Thymus (tissue), 11 donors: ENCODE measurements around the gene CFB. TPM values are rescaled to one million over a fixed set of nuclear protein-coding genes. Genes with fewer than 3 reads are reported as not detected.
"Not testable (repeated sequence)": the region's sequence is repeated elsewhere in the genome, so short reads cannot be mapped to it uniquely, and the experiment has no call there.

Experiments used
- DNase-seq, 9 donors: peaks; one replicate each; pipeline ENCODE4 v3.0.0-alpha.2; 2013; ENCODE audit warnings: low spot score in 9 of 9, low read depth in 6 of 9, missing footprints in 1 of 9
- H3K27ac ChIP-seq, 2 donors: one replicate each; pipeline ENCODE4 v1.5.1; 2013; ENCODE audit warnings: control low read depth in 1 of 2, low read depth in 1 of 2, low read length in 1 of 2, mild to moderate bottlenecking in 1 of 2, moderate library complexity in 1 of 2
- H3K27me3 ChIP-seq, 2 donors: one replicate each; pipeline ENCODE4 v1.5.1; 2013; ENCODE audit warnings: low read length in 1 of 2; ENCODE audit not compliant: control insufficient read depth in 2 of 2, insufficient read depth in 1 of 2
- H3K36me3 ChIP-seq, 2 donors: one replicate each; pipeline ENCODE4 v1.5.1; 2013; ENCODE audit warnings: low read length in 1 of 2, mild to moderate bottlenecking in 1 of 2, moderate library complexity in 1 of 2; ENCODE audit not compliant: control insufficient read depth in 2 of 2, insufficient read depth in 2 of 2
- H3K4me1 ChIP-seq, 2 donors: one replicate each; pipeline ENCODE4 v1.5.1; 2013; ENCODE audit warnings: low read length in 2 of 2; ENCODE audit not compliant: control insufficient read depth in 2 of 2, insufficient read depth in 2 of 2
- H3K4me3 ChIP-seq, 2 donors: one replicate each; pipeline ENCODE4 v1.5.1; 2013; ENCODE audit warnings: low read length in 2 of 2, control low read depth in 1 of 2, mild to moderate bottlenecking in 1 of 2
- H3K9me3 ChIP-seq, 2 donors: one replicate each; pipeline ENCODE4 v1.5.1; 2013; ENCODE audit warnings: low read length in 1 of 2, mild to moderate bottlenecking in 1 of 2; ENCODE audit not compliant: control insufficient read depth in 2 of 2, insufficient read depth in 1 of 2
- WGBS: extraction: QIAGEN DNeasy Blood & Tissue Kit; methylation state at CpG from one replicate; pipeline ENCODE4 v1.1.7; 2013; 5-methylcytosine and 5-hydroxymethylcytosine counted together
- polyA plus RNA-seq: library from polyadenylated mRNA; stranded (reverse); fragments of 200-250 nt; gene quantifications from one replicate; pipeline ENCODE4 v1.2.3, GENCODE V29; 2013
- total RNA-seq: library from RNA; stranded (reverse); fragments of 120-200 nt; gene quantifications from one replicate; pipeline ENCODE4 v1.2.4, GENCODE V29; 2013
- donor health status: healthy.

The CFB gene
- total and polyA plus RNA-seq, 2 donors, result 17.0 to 41.0 TPM

DNA sequence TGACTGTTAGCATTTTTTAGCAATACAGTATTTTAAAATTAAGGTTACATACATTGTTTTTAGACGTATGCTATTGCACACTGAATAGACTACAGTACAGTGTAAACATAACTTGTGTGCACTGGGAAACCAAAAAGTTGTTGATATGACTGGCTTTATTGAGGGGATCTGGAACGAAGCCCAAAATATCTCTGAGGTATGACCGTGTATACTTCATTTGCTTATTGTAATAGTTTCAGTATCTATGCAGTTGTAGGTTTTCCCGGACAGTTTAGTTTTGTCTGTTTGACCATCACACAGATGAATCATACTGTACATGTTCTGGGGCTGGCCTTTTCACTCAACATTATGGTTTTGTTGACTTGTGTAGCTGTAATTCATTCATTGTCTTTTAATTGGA lies 37.1 kb upstream of the CFB start:
- Histone ChIP-seq H3K36me3 (no peaks in the 10 kb centered on the region), H3K4me3 (no peak overlapping the region), H3K27me3 (no peaks in the 10 kb centered on the region), H3K9me3 (no peaks in the 10 kb centered on the region), H3K27ac (no peak overlapping the region), H3K4me1 (no peaks in the 10 kb centered on the region)
- no peak for DNase-seq
- 89% methylated on average over 4 of the region's 4 CpGs for WGBS

DNA sequence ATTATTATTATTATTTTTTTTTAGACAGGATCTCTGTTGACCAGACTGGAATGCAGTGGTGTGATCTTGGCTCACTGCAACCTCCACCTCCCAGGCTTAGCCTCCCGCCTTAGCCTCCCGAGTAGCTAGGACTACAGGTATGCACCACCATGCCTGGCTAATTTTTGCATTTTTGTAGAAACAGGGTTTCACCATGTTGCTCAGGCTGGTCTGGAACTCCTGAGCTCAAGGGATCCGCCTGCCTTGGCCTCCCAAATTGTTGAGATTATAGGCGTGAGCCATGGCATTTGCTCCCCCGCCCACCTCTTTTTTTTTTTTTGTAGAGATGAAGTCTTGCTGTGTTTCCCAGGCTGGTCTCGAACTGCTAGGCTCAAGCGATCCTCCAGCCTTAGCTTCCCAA lies 36.6 kb upstream of the CFB start:
- H3K27me3 ChIP-seq, H3K9me3 ChIP-seq, H3K27ac ChIP-seq, DNase-seq, H3K4me1 ChIP-seq, H3K36me3 ChIP-seq, H3K4me3 ChIP-seq: not testable (repeated sequence)
- WGBS, result 97% methylated on average over 7 of the region's 7 CpGs

DNA sequence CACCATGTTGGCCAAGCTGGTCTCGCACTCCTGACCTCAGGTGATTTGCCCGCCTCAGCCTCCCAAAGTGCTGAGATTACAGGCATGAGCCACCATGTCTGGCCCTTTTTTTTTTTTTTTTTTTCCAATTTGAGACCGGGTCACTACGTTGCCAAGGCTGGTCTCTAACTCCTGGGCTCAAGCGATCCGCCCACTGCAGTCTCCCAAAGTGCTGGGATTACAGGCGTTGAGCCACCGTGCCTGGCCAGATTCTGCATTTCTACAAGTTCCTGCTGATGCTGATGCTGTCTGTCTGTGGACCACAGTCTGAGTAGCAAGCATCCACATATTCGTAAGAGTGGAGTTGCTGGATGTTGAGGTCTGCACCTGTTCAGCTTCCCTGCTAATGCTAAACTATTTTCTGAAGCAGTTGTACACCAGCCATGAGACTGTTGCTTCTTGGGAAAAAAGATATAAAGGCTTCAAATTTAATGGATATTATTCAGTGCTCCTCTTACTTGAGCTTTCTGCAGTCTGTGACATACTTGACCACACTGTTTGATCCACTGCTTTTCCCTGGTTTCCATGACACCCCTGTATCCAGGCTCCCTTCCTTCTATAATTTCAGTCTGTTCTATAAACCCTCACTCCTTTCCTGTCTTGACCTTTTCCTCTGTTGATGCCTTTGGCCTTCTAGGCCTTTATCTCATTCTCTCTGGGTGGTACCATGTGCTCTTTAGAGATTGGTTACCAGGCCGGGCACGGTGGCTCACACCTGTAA lies 33.9 kb upstream of the CFB start:
- no peaks in the 10 kb centered on the region for H3K27me3 ChIP-seq
- H3K4me3 ChIP-seq, result no peak overlapping the region
- no peaks in the 10 kb centered on the region for H3K9me3 ChIP-seq
- H3K36me3 ChIP-seq, result no peaks in the 10 kb centered on the region
- H3K27ac ChIP-seq, result no peak overlapping the region
- WGBS, result 91% methylated on average over 11 of the region's 11 CpGs
- no peak for DNase-seq
- H3K4me1 ChIP-seq, result no peaks in the 10 kb centered on the region

DNA sequence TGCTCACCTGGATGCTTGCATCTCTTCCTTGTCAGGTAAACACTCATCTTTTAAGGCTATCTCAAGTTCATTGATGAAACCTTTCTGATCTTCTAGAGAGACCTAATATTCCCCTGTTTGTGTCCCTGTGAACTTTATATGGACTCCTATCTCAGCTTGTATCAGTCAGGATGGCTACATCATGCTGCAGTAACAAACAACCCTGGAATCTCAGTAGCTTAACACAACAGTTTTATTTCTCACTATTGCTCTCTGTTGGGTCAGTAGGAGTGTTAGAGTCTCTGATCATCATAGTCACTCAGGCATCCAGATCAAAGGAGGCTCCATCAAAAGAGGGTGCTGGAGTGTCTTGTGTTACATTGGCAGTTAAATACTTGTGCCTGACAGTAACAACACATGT lies 30.5 kb upstream of the CFB start:
- no peak overlapping the region for H3K27ac ChIP-seq
- no peak for DNase-seq
- H3K9me3 ChIP-seq, result no peaks in the 10 kb centered on the region
- H3K4me3 ChIP-seq, result no peak overlapping the region
- no peaks in the 10 kb centered on the region for H3K4me1 ChIP-seq
- H3K27me3 ChIP-seq, result no peaks in the 10 kb centered on the region
- H3K36me3 ChIP-seq, result no peaks in the 10 kb centered on the region

DNA sequence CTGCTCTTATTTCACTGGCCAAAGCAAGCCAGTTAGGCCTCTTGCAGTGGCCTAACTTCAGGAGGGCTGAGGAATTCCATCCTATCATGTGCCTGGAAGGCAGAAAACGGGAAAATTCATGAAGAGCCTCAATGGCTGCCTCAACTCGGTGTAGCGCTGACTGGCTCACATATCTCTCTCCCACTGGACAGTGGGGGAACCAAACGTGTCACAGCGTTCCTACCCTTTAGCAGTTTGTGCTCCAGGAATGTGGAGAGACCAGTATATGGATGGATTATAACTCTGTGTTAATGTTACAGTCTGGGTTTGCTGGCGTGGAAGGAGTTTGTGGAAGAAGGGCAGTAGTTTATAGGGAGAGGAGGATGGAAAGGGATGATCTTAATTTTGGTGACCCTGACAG lies 30.1 kb upstream of the CFB start:
- DNase-seq, result no peak
- Histone ChIP-seq H3K27me3 (no peaks in the 10 kb centered on the region), H3K27ac (no peak overlapping the region), H3K4me1 (no peaks in the 10 kb centered on the region), H3K9me3 (no peaks in the 10 kb centered on the region), H3K4me3 (no peak overlapping the region), H3K36me3 (no peaks in the 10 kb centered on the region)
- WGBS, result 95% methylated on average over 6 of the region's 6 CpGs

DNA sequence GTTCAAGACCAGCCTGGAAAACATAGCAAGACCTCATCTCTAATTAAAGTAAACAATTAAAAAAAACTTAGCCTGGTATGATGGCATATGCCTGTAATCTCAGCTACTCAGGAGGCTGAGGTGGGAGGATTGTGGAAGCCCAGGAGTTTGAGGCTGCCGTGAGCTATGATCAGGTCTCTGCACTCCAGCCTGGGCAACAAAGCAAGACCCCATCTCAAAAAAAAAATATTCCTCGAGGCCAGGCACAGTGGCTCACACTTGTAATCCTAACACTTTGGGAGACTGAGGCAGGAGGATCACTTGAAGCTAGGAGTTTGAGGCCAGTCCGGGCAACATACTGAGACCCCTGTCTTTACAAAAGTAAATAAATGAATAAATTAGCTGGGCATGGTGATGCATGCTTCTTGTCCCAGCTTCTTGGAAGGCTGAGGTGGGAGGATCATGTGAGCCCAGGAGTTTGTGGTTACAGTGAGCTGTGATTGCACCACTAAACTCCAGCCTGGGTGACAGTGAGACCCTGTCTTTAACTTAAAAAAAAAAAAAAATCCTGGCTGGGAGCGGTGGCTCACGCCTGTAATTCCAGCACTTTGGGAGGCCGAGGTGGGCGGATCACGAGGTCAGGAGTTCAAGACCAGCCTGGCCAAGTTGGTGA lies 27.7 kb upstream of the CFB start:
- Histone ChIP-seq H3K4me1 (no peaks in the 10 kb centered on the region), H3K27ac (no peak overlapping the region), H3K4me3 (no peak overlapping the region), H3K36me3 (no peaks in the 10 kb centered on the region), H3K9me3 (no peaks in the 10 kb centered on the region), H3K27me3 (no peaks in the 10 kb centered on the region)
- 82% methylated on average over 8 of the region's 8 CpGs for WGBS
- no peak for DNase-seq

DNA sequence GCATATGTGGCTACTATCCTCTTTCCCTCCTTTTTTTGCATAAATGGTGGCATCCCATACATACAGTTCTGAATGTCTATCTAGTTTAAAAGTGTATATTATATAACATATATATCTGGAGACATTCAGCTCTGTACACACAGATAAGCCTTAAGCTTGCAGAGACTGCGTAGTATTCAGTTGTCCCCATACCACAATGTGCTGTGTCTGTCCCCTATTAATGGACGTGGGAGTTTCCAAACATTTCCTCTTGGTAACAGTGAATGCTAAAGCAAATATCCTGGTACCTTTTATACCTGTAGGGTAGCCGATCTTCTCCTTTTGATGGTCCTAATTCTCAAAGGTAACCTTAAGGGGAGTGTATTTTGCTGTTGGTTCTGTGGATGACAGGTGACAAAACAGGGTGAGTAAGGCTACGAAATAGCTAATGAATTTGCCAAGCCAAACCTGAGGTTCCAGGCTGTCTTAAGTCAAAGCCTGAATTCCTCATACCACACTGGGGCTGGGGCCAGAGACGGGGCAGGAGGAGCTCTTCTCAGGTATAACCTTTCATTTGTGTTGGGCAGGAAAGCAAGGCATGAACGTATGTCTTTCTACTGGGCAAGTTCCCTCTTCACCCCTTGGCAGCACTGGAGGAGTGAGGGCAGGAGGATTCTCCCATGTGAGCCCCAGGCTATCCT lies 26.1 kb upstream of the CFB start:
- no peak for DNase-seq
- Histone ChIP-seq H3K27ac (no peak overlapping the region), H3K36me3 (no peaks in the 10 kb centered on the region), H3K4me1 (no peaks in the 10 kb centered on the region), H3K27me3 (no peaks in the 10 kb centered on the region), H3K9me3 (no peaks in the 10 kb centered on the region), H3K4me3 (no peak overlapping the region)
- 92% methylated on average over 6 of the region's 6 CpGs for WGBS

- H3K4me1 ChIP-seq, result no peaks in the 10 kb centered on the region
- H3K4me3 ChIP-seq, result no peak overlapping the region
- DNase-seq, result no peak
- H3K9me3 ChIP-seq, result no peaks in the 10 kb centered on the region
- WGBS, result 97% methylated on average over 2 of the region's 2 CpGs
- no peaks in the 10 kb centered on the region for H3K27me3 ChIP-seq
- no peak overlapping the region for H3K27ac ChIP-seq
- no peaks in the 10 kb centered on the region for H3K36me3 ChIP-seq
These were observed 25.1 kb upstream of the CFB start for GRCh38 chr6:31920811-31921210.

GRCh38 chr6:31922942-31923341 lies 23.0 kb upstream of the CFB start:
- no peaks in the 10 kb centered on the region for H3K36me3 ChIP-seq
- H3K4me1 ChIP-seq, result no peaks in the 10 kb centered on the region
- WGBS, result 25% methylated on average over 5 of the region's 5 CpGs
- H3K27me3 ChIP-seq, result peaks cover 2 to 5% of the 10 kb centered on the region in 2 donors
- DNase-seq, result peak in 3 of 9 donors; percentile 18 to 45 (median 24)
- H3K9me3 ChIP-seq, result no peaks in the 10 kb centered on the region
- H3K27ac ChIP-seq, result no peak overlapping the region
- no peak overlapping the region for H3K4me3 ChIP-seq
